Activated T-helper 1 cell treated with anti-CD3 and anti-CD28 coated beads, Interleukin-12 subunit alpha, Interleukin-12 subunit beta, Interleukin-2, Interleukin-4 antibody, amounts not matched to agents 30 ng/mL and 10 ng/mL and 1 ng/mL, durations not matched to agents 14 hours and 24 hours and 36 hours (primary cell): Measurements from ENCODE around the gene PFKFB3. TPM values are rescaled to one million over a fixed set of nuclear protein-coding genes. Genes with fewer than 3 reads are reported as not detected.

Source experiments
- DNase-seq: peaks from one replicate; pipeline ENCODE4 v3.0.0; 2021; ENCODE audit warnings: low spot score
- H3K27ac Mint-ChIP-seq: one replicate; pipeline ENCODE4 v1.8.0; 2021; ENCODE audit warnings: mild to moderate bottlenecking, mixed read lengths
- H3K27me3 Mint-ChIP-seq: one replicate; pipeline ENCODE4 v1.8.0; 2022; ENCODE audit warnings: mild to moderate bottlenecking, moderate library complexity, mixed read lengths; ENCODE audit not compliant: insufficient read depth
- H3K36me3 Mint-ChIP-seq: one replicate; pipeline ENCODE4 v1.8.0; 2021; ENCODE audit warnings: low read depth, mixed read lengths
- H3K4me1 Mint-ChIP-seq: one replicate; pipeline ENCODE4 v1.8.0; 2021; ENCODE audit warnings: low read depth, mixed read lengths
- H3K4me3 Mint-ChIP-seq: one replicate; pipeline ENCODE4 v1.8.0; 2021; ENCODE audit warnings: mild to moderate bottlenecking, moderate library complexity, mixed read lengths
- H3K9me3 Mint-ChIP-seq: one replicate; pipeline ENCODE4 v1.8.0; 2021; ENCODE audit warnings: mixed read lengths
- intact Hi-C: fragments of 100-400 bp; cut with micrococcal nuclease; formaldehyde crosslinking; loops from one replicate; pipeline ENCODE4 v1.15.1; 2024
- total RNA-seq: library from RNA; stranded (reverse); gene quantifications from 2 replicates; pipeline ENCODE4 v1.2.3, GENCODE V29; 2022

PFKFB3 gene
- total RNA-seq, 1 donor from 2014 or later, result 90.3 TPM

DNA sequence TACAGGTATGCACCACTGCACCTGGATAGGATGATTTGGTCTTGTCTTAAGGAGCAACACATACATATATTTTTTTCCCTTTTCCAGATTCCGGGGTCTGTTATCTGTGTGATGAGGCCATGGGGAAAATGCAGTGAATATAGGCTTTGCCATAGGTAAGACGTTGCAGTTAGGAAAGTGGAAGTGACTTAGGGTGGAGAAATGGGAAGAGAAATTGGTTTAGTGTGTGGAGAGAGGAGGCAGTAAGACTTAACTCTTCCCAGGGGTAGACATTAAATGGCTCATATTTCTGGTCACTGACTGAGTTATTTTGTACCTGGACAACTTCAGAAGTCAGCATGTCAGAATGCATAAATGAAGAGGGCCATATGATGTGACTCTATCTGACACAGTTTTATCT is 66.7 kb downstream of the PFKFB3 start:
- peaks cover 2% of the 10 kb centered on the region for H3K27me3 Mint-ChIP-seq
- H3K36me3 Mint-ChIP-seq, result peaks cover 12% of the 10 kb centered on the region
- no peak for DNase-seq
- peaks cover 74% of the 10 kb centered on the region for H3K4me1 Mint-ChIP-seq
- H3K9me3 Mint-ChIP-seq, result peaks cover 4% of the 10 kb centered on the region
- intact Hi-C loops, result no loop called here
- peak overlapping the region; percentile 9 for H3K4me3 Mint-ChIP-seq
- peak overlapping the region; percentile 97 for H3K27ac Mint-ChIP-seq

- peaks cover 16% of the 10 kb centered on the region for H3K36me3 Mint-ChIP-seq
- DNase-seq, result peak; percentile 72
- peaks cover 8% of the 10 kb centered on the region for H3K9me3 Mint-ChIP-seq
- H3K27me3 Mint-ChIP-seq, result no peaks in the 10 kb centered on the region
- H3K4me3 Mint-ChIP-seq, result peak overlapping the region; percentile 55
- H3K4me1 Mint-ChIP-seq, result peaks cover 80% of the 10 kb centered on the region
- intact Hi-C loops, result loop anchor here (1.0 to 10.0 kb wide), 9 partner anchors 21 to 455 kb away; partner anchors contain the start of genes GDI2 and PFKFB3
- peak overlapping the region; percentile 97 for H3K27ac Mint-ChIP-seq
Observed at GRCh38 chr10:6269953-6270867, 67.5 kb downstream of the PFKFB3 start.

- peaks cover 8% of the 10 kb centered on the region for H3K9me3 Mint-ChIP-seq
- H3K27ac Mint-ChIP-seq, result peak overlapping the region; percentile 97
- H3K27me3 Mint-ChIP-seq, result no peaks in the 10 kb centered on the region
- H3K4me1 Mint-ChIP-seq, result peaks cover 87% of the 10 kb centered on the region
- peaks cover 17% of the 10 kb centered on the region for H3K36me3 Mint-ChIP-seq
- DNase-seq, result no peak
- intact Hi-C loops, result loop anchor here (1.0 to 10.0 kb wide), 9 partner anchors 20 to 456 kb away; partner anchors contain the start of genes GDI2 and PFKFB3
- peak overlapping the region; percentile 49 for H3K4me3 Mint-ChIP-seq
Observed at GRCh38 chr10:6270951-6271350, 68.2 kb downstream of the PFKFB3 start.

GRCh38 chr10:6271663-6272062 is 68.9 kb downstream of the PFKFB3 start:
- H3K4me1 Mint-ChIP-seq, result peaks cover 88% of the 10 kb centered on the region
- H3K27me3 Mint-ChIP-seq, result no peaks in the 10 kb centered on the region
- H3K36me3 Mint-ChIP-seq, result peaks cover 16% of the 10 kb centered on the region
- peaks cover 8% of the 10 kb centered on the region for H3K9me3 Mint-ChIP-seq
- H3K27ac Mint-ChIP-seq, result peak overlapping the region; percentile 97
- intact Hi-C loops, result loop anchor here (2.0 to 10.0 kb wide), 5 partner anchors 69 to 457 kb away; partner anchors contain the start of genes GDI2 and PFKFB3
- no peak for DNase-seq
- H3K4me3 Mint-ChIP-seq, result no peak overlapping the region

- no peak for DNase-seq
- H3K27ac Mint-ChIP-seq, result peak overlapping the region; percentile 16
- no peak overlapping the region for H3K4me3 Mint-ChIP-seq
- peaks cover 17% of the 10 kb centered on the region for H3K36me3 Mint-ChIP-seq
- no peaks in the 10 kb centered on the region for H3K27me3 Mint-ChIP-seq
- peaks cover 8% of the 10 kb centered on the region for H3K9me3 Mint-ChIP-seq
- peaks cover 88% of the 10 kb centered on the region for H3K4me1 Mint-ChIP-seq
- intact Hi-C loops, result loop anchor here (5.0 to 10.0 kb wide), 2 partner anchors 320 to 457 kb away; partner anchors contain the start of gene GDI2
Observed at GRCh38 chr10:6272126-6272525, 69.4 kb downstream of the PFKFB3 start.

DNA sequence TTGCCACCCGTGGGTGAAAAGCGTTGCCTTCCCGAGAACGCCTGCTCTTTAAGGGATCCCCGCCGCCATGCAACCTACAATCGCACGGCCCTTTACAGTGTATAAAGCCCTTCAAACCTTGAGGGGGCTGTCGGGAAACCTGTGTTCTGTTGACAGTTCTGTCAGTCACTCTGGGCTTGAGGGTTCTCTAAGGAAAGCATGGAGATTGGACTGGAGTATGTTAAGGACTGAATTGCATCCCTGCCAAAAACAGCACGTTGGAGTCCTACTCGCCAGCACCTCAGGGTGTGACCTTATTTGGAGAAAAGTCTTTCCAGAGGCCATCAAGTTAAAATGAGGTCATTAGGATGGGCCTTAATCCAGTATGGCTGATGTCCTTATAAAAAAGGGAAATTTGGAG is 70.6 kb downstream of the PFKFB3 start:
- Mint-ChIP-seq H3K4me3 (no peak overlapping the region), H3K27ac (no peak overlapping the region)

DNA sequence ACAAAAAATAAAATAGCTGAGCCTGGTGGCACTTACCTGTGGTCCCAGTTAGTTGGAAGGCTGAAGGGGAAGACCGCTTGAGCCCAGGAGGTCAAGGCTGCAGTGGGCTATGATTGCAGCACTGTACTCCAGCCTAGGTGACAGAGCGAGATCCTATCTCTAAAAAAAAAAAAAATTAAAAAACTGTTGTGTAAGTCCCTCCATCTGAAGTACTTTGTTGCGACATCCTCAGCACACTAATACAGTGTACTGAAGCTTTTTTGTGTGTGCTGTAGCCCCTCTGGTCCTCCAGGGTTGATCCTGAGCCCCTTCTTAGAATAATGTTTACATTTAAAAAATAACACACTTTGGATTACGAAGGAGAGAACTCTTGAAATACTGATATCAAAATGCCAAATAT is 71.3 kb downstream of the PFKFB3 start:
- H3K27ac Mint-ChIP-seq, result peak overlapping the region; percentile 37
- DNase-seq, result no peak
- H3K4me3 Mint-ChIP-seq, result no peak overlapping the region
- intact Hi-C loops, result loop anchor here (5.0 to 10.0 kb wide), 2 partner anchors 318 to 459 kb away; partner anchors contain the start of gene GDI2
- no peaks in the 10 kb centered on the region for H3K27me3 Mint-ChIP-seq
- H3K9me3 Mint-ChIP-seq, result peaks cover 8% of the 10 kb centered on the region
- H3K4me1 Mint-ChIP-seq, result peaks cover 79% of the 10 kb centered on the region
- H3K36me3 Mint-ChIP-seq, result peaks cover 18% of the 10 kb centered on the region

More for the DNA sequence above, 70.6 kb downstream of the PFKFB3 start:
- intact Hi-C loops, result loop anchor here (5.0 to 10.0 kb wide), 2 partner anchors 319 to 459 kb away; partner anchors contain the start of gene GDI2
- Mint-ChIP-seq H3K4me1 (peaks cover 82% of the 10 kb centered on the region), H3K27me3 (no peaks in the 10 kb centered on the region), H3K9me3 (peaks cover 8% of the 10 kb centered on the region), H3K36me3 (peaks cover 19% of the 10 kb centered on the region)
- DNase-seq, result no peak

GRCh38 chr10:6274484-6274883 is 71.8 kb downstream of the PFKFB3 start:
- H3K27ac Mint-ChIP-seq, result peak overlapping the region; percentile 37
- peaks cover 78% of the 10 kb centered on the region for H3K4me1 Mint-ChIP-seq
- intact Hi-C loops, result loop anchor here (5.0 to 10.0 kb wide), 2 partner anchors 318 to 460 kb away; partner anchors contain the start of gene GDI2
- H3K36me3 Mint-ChIP-seq, result peaks cover 19% of the 10 kb centered on the region
- peaks cover 8% of the 10 kb centered on the region for H3K9me3 Mint-ChIP-seq
- no peak overlapping the region for H3K4me3 Mint-ChIP-seq
- H3K27me3 Mint-ChIP-seq, result no peaks in the 10 kb centered on the region
- no peak for DNase-seq

- H3K27ac Mint-ChIP-seq, result peak overlapping the region; percentile 97
- no peaks in the 10 kb centered on the region for H3K27me3 Mint-ChIP-seq
- H3K36me3 Mint-ChIP-seq, result peaks cover 20% of the 10 kb centered on the region
- intact Hi-C loops, result loop anchor here (1.0 to 10.0 kb wide), 6 partner anchors 8 to 461 kb away; partner anchors contain the start of gene GDI2
- DNase-seq, result peak; percentile 86
- H3K4me3 Mint-ChIP-seq, result peak overlapping the region; percentile 77
- peaks cover 8% of the 10 kb centered on the region for H3K9me3 Mint-ChIP-seq
- peaks cover 78% of the 10 kb centered on the region for H3K4me1 Mint-ChIP-seq
Observed at GRCh38 chr10:6275022-6275997, 72.6 kb downstream of the PFKFB3 start.

GRCh38 chr10:6276356-6276755 is 73.6 kb downstream of the PFKFB3 start:
- H3K27me3 Mint-ChIP-seq, result no peaks in the 10 kb centered on the region
- peaks cover 77% of the 10 kb centered on the region for H3K4me1 Mint-ChIP-seq
- no peak overlapping the region for H3K27ac Mint-ChIP-seq
- peaks cover 4% of the 10 kb centered on the region for H3K9me3 Mint-ChIP-seq
- intact Hi-C loops, result loop anchor here (10.0 kb wide), 1 partner anchor 462 kb away; the partner anchor contains the start of gene GDI2
- H3K36me3 Mint-ChIP-seq, result peaks cover 15% of the 10 kb centered on the region
- no peak overlapping the region for H3K4me3 Mint-ChIP-seq
- no peak for DNase-seq

- Mint-ChIP-seq H3K27me3 (no peaks in the 10 kb centered on the region), H3K4me3 (no peak overlapping the region), H3K36me3 (peaks cover 13% of the 10 kb centered on the region), H3K4me1 (peaks cover 59% of the 10 kb centered on the region), H3K9me3 (peaks cover 4% of the 10 kb centered on the region), H3K27ac (no peak overlapping the region)
- intact Hi-C loops, result loop anchor here (10.0 kb wide), 1 partner anchor 464 kb away; the partner anchor contains the start of gene GDI2
- no peak for DNase-seq
Observed at GRCh38 chr10:6278519-6279120, 75.9 kb downstream of the PFKFB3 start.
